ENCODE measurements around the gene IFI27L2. TPM values are rescaled to one million over a fixed set of nuclear protein-coding genes. Genes with fewer than 3 reads are reported as not detected.
A peak's percentile ranks its signal among the peaks of the same experiment; 100 is the strongest.

Gene IFI27L2
- total RNA-seq, 1 experiment from 2014 or later, result 144 TPM

DNA sequence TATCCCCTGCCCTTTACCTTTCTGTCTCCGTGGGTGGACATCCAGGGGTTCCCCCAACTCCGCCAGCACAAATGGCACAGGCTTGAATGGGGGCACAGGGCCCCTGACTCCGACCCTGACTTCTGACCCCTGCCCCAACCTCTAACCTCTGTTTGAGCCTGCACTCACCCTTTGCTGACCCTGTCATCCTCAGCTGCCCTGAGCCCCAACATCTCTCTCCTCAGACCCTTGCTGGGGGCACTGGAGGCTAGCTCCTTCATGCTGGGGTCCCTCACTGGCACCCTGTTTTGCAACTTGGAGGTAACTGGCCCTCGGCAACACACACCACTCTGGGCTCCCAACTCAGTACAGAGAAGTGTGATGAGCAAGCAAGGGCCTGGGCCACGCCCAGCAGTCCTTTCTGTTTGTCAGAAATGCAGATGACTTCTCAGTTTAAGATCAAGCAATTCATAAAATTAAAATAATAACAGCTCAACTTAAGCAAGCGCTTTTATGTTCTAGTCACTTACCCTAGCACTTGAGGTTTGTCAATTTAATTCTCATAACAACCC, 16.8 kb downstream of the IFI27L2 start:
- no peak for DNase-seq (ENCODE audit: low read depth)

DNA sequence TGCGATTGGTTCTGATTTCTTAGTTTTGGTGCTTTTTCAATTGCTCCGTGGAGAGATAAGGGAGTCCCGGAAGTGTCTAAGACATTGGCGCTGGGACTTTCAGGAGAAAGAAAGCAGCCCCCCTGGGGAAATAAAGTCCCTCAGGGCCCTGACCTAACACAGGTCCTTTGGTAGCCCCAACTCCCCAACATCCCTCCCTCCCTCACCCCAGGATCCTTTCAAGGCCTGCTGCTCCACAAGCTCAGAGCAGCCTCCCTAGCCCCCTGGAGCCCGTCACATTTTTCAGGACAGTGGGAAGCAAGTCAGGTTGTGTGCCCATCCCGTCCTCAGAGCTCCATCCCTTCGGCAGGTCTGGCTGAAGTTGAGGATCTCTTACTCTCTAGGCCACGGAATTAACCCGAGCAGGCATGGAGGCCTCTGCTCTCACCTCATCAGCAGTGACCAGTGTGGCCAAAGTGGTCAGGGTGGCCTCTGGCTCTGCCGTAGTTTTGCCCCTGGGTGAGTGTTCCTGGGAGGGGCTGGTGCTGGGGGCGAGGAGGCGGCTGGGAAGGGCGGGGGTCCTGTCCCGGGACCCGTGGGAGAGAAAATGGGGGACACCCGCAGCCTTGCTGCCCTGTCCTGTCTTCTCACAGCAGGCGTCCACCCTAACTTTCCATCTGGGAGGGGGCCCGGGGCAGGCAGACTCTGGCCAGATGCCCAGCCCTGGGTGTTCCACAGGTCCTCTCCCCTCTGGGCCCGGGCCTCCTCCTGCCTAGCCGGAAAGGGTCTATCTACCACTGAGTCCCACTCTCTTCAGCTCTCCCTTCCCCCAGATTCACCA, 17.9 kb downstream of the IFI27L2 start:
- in situ Hi-C loops (cut with HindIII; ENCODE audit: low pct_unique_long_range_greater_than_20kb, low sequenced_read_pairs), result no loop called here
- no peak for DNase-seq (ENCODE audit: low read depth)

More for the DNA sequence above, 16.8 kb downstream of the IFI27L2 start:
- in situ Hi-C loops (cut with HindIII; ENCODE audit: low pct_unique_long_range_greater_than_20kb, low sequenced_read_pairs), result no loop called here

DNA sequence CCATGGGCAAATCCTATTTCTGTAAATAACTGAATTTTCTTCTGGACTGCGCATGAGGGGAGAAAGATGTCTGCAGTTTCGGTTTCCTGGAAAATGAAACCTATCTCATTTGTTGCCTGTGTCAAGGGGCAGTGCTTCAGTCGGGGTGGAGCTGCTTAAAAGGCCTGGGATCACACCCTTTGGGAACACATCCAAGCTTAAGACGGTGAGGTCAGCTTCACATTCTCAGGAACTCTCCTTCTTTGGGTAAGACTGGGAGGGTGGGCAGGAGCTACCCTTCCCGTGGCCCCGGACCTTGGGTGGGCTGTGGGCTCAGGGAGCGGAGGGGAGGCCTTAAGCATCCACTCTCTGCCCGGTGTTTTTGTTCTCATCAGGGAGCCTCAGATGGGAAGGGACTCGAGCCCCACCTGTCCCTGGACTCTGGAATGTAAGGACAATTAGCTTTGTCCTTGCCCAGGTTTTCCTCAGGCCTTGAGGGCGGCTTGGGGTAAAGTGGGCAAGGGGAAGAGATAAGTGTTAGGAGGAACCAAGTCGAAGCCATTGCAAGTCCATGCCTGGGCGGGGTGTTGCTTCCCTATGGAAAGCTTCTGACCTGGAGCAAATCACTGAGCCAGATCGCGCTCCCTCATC, 18.7 kb downstream of the IFI27L2 start, which contains the start of gene IFI27:
Gene IFI27 (plus strand): TSS at position 185 of the 630 bp plus-strand sequence.
- DNase-seq (ENCODE audit: low read depth), result peak; percentile 70
- in situ Hi-C loops (cut with HindIII; ENCODE audit: low pct_unique_long_range_greater_than_20kb, low sequenced_read_pairs), result no loop called here

DNA sequence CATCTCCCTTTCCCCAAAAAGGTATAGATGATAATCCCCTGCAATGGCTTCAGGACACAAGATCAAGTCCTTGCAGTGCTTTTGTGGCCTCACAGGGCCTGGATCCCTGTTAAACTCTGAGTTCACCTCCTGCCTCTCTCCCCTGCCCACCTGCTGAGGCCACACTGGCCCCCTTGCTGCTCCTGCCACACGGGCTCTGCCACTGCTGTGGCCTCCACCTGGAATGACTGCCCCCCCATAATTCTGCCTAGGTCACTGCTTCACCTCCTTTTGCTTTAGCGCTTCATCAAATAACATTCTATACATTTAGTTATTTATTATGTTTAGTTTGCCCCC, 19.5 kb downstream of the IFI27L2 start:
- no peak for DNase-seq (ENCODE audit: low read depth)
- in situ Hi-C loops (cut with HindIII; ENCODE audit: low pct_unique_long_range_greater_than_20kb, low sequenced_read_pairs), result no loop called here

DNA sequence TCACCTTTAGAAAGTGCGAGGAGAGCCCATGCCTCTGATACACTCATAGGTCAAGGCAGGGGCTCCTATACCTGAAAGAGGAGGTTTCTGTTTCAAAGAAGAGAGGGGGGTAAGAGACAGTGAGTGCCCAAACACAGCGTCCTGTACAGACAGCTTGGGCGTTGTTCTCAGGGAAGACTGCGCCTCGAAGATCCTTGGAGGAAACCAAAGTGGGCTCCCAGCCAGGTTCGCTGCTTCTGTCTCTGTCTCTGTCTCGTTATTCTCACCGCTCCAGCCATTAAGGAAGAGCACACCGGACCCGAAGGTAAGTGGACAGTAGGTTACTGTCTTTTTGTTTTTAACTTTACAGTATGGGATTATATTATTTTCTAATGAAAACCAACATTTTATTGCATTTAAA, 24.7 kb downstream of the IFI27L2 start:
- in situ Hi-C loops (cut with HindIII; ENCODE audit: low pct_unique_long_range_greater_than_20kb, low sequenced_read_pairs), result no loop called here
- no peak for DNase-seq (ENCODE audit: low read depth)

DNA sequence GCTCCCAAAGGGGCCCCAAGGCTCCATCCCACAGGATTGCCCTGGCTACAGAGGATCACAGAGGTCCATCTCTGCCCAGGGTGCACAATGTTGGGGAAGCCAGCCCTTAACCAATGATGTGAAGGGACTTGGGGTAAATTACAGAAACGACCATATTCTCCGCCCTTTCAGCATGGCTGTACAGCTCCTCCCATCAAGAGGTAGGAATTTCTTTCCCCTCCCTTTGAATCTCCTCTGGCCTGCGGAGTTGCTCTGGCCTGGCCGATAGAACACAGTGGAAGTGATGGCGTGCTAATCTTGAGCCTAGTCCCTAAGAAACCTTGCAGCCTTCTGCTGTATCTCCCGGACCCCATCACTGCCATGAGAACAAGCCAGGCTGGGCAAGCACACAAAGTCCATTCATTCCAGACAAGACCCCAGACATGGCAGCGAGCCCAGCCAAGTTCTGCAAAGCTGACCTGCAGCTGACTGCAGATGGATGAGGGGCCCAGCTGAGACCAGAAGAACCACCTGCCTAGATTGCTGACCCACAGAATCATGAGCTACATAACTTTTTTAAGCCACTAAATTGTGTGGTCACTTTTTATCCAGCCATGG, 25.8 kb downstream of the IFI27L2 start:
- in situ Hi-C loops (cut with HindIII; ENCODE audit: low pct_unique_long_range_greater_than_20kb, low sequenced_read_pairs), result no loop called here
- DNase-seq (ENCODE audit: low read depth), result no peak

DNA sequence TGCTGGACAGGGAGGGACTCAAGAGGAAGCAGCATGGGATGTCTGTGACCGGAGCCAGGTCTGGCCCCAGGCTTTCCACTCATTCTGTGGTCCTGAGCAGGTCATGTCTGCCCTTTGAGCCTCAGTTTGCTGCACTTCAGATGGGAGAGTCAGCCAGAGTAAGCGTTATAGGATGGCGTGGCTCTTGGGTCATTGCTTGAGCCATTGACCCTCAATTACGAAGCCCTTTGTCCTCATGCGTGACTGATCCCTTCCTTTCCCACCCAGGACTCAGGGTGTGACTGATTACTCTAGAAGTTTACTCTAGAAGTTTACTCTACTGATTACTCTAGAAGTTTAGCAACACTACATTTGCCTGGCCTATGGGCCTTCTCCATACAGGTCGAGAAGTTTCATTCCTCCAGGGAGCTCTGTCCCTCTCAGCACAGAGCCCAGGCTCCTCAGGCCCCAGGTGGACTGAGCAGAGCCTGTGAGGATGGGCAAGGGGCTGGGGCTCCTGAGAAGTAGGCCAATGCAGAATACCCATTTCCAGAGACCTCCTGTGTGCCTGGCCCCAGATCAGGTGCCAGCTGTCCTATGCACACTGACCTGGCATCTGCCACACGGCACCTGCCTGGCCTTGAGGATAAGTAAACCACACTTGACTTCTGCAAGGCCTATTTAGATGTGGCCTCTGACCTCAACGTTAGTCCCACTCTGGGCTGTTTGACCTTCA, 26.5 kb downstream of the IFI27L2 start:
- no peak for DNase-seq (ENCODE audit: low read depth)

DNA sequence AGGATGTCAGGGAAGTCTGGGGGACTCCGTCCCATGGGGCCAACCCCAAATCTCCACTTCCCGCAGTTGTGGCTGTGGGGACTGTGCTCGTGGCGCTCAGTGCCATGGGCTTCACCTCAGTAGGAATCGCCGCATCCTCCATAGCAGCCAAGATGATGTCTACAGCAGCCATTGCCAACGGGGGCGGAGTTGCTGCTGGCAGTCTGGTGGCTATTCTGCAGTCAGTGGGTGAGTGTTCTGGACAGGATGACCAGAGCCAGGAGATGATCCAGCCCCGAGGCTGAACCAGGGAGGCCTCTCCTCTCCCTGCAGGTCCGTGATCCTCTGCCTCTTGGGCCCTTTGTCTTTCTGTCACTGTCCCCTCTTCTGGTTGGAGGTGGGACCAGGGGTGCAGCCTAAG, 27.7 kb downstream of the IFI27L2 start:
- in situ Hi-C loops (cut with HindIII; ENCODE audit: low pct_unique_long_range_greater_than_20kb, low sequenced_read_pairs), result no loop called here
- no peak for DNase-seq (ENCODE audit: low read depth)

More for the DNA sequence above, 26.5 kb downstream of the IFI27L2 start:
- in situ Hi-C loops (cut with HindIII; ENCODE audit: low pct_unique_long_range_greater_than_20kb, low sequenced_read_pairs), result no loop called here

DNA sequence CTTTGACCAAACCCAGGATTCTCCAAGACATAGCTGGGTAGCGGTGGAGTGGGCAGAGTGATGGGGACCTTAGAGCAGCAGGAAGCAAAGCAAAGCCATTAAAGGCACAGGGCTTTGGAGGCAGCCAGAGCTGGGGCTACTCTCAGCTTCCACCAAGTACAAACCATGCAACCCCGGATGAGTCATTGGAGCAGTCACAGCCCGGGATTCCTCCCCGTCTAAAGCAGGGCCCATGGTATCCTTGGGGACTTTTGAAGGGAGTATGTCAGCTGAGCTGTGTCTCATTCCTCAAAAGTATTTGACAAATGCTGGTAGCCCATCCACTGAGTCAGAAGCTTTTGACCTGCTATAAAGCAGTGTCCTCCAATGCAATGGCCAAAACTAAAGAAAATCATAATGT, 28.6 kb downstream of the IFI27L2 start:
- DNase-seq (ENCODE audit: low read depth), result peak; percentile 28
- in situ Hi-C loops (cut with HindIII; ENCODE audit: low pct_unique_long_range_greater_than_20kb, low sequenced_read_pairs), result no loop called here

DNA sequence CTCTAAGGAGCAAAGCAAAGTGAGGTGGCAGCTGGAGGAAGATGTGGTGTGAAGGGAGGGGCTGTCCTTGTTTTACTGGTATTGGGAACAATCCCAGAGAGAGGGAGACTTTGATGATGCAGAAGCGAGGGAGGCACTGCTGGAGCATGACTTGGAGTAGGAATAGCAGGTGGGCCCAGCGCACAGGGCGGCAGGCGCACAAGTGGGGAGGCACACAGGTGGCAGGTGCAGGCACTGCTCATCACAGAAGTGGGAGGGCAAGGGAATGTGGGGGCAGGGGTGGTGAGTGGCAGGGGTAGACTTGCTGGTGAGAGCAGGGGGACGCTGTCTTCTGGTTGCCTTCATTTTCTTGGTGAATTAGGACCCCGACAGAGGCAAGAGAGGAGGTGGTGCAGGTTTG, 30.4 kb downstream of the IFI27L2 start:
- DNase-seq (ENCODE audit: low read depth), result no peak
- in situ Hi-C loops (cut with HindIII; ENCODE audit: low pct_unique_long_range_greater_than_20kb, low sequenced_read_pairs), result no loop called here

DNA sequence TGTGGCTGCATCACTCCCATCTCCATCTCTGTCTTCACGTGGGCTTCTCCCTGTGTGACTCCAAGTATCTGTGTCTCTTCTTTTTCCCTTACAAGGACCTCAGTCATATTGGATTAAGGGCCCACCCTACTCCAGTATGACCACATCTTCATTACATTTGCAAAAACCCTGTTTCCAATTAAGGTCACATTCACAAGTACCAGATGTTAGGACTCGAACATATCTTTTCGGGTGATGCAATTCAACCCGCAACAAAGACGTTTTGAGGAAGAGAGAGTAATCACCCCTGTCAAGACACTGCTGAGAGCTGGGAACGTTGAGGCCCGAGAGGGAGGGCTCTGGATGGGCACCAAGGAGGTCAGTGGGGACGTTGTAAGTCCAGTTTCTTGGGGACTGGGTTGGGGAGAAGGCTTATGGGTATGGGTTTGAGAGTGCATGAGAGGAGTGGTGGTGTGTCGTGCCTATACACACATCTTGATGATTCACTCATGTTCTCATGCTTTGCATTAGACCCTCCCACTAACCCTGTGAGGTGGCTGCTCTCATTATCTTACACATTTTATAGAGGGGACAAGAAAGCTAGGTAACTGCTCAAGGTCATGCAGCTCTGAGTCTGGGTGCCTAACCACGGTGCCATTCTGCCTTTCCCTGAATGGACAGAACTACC, 30.9 kb downstream of the IFI27L2 start:
- in situ Hi-C loops (cut with HindIII; ENCODE audit: low pct_unique_long_range_greater_than_20kb, low sequenced_read_pairs), result no loop called here
- DNase-seq (ENCODE audit: low read depth), result no peak

DNA sequence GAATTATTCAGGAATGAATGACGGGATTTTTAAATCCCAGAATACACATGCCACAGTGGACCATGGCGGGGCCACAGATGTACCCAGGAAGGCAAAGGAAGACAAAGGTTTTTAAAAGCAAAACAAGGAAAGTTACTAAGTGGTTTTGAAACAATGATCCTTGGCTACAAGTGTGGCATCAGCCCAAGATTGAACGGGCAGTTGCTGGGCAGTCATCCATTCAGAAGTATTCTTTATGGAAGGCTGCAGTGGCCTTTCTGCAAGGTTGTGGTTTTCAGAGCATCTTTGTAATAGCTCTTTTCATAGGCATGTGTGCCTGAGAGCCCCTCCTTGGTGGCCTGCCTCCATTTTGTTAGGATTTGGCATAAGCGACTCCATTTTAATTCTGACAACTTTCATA, 32.3 kb downstream of the IFI27L2 start:
- no peak for DNase-seq (ENCODE audit: low read depth)
- in situ Hi-C loops (cut with HindIII; ENCODE audit: low pct_unique_long_range_greater_than_20kb, low sequenced_read_pairs), result no loop called here

DNA sequence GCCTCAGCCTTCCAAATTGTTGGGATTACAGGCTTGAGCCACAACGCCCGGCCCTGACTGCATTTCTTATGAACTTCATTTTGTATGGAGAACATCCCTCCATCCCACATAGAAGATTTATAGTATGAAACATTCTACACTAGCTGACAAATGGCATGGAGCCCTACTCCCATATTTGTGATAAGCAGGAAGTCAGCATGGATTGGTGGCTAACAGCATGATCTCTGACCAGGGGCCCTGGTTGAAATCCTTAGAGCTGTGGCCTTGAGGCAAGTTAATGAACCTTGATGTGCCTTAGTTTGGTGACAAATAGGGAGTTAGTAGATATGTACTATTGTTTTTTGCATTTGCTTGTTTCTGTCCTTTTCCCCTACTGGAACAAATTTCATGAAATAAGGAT, 36.0 kb downstream of the IFI27L2 start:
- DNase-seq (ENCODE audit: low read depth), result no peak
- in situ Hi-C loops (cut with HindIII; ENCODE audit: low pct_unique_long_range_greater_than_20kb, low sequenced_read_pairs), result no loop called here

DNA sequence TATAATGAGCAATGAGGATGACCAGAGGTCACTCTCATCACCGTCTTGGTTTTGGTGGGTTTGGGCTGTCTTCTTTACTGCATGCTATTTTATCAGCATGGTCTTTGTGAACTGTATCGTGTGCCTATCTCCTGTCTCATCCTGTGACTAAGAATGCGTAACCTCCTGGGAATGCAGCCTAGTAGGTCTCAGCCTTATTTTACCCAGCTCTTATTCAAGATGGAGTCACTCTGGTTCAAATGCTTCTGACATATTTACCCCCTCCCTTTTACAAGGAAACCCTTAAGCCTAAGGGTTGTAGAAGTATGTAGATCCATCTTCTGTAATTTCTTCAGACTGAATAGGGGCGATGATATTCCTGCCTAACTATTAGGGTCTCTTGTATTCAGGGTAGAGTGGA, 39.9 kb downstream of the IFI27L2 start:
- in situ Hi-C loops (cut with HindIII; ENCODE audit: low pct_unique_long_range_greater_than_20kb, low sequenced_read_pairs), result no loop called here
- no peak for DNase-seq (ENCODE audit: low read depth)

DNA sequence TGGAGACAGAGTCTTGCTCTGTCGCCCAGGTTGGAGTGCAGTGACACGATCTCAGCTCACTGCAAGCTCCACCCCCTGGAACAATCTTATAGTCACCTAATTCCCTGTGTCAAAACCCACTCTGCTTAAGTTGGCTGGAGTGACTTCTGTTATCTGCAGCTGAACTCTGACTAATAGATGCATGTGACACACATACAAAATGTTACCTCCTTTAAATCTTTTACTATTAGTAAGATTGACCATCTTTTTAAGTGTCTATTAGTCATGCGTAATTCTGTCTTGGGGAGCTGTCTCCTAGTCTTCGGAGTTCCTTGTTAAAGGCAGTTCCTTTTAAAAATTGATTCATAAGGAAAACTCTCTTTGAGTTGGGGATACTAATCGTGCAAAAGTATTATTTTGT, 40.9 kb downstream of the IFI27L2 start:
- in situ Hi-C loops (cut with HindIII; ENCODE audit: low pct_unique_long_range_greater_than_20kb, low sequenced_read_pairs), result no loop called here
- DNase-seq (ENCODE audit: low read depth), result no peak

DNA sequence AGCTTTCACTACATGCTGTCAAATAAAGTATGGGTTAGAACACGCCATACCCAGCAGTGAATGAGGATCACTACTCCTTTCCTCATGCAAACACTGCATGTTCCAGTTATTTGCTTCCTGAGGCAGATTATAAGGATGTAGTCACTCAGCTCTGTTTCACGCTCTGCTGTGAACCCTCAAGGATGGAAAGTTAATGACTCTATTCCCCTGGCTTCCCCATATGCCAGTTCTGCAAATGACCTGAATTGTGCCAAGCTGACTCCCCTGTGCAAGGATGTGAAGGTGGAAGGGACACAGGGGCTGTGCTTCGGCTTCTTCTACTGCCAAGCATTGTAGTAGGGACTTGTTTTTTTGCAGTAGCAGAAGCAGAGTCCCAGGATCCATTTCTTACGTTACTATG, 41.5 kb downstream of the IFI27L2 start:
- DNase-seq (ENCODE audit: low read depth), result no peak
- in situ Hi-C loops (cut with HindIII; ENCODE audit: low pct_unique_long_range_greater_than_20kb, low sequenced_read_pairs), result no loop called here

DNA sequence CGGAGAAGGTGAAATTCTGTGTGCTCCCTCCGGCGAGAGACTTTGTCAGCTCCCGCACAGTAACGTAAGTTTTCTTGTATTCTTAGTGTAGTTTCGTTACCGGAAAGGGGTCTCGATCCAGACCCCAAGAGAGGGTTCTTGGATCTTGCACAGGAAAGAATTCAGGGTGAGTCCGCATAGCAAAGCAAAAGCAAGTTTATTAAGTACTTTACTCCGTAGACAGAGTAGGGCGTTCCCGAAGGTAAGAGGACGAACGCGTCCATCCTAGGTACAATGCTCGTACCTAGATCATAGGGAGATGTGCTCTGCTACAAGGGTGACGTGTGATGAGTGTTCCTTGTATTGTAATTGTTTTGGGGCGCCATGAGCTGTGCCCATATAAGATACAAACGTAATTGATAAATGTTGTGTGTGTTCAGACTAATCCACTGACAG, 48.0 kb downstream of the IFI27L2 start:
- in situ Hi-C loops (cut with HindIII; ENCODE audit: low pct_unique_long_range_greater_than_20kb, low sequenced_read_pairs), result no loop called here
- DNase-seq (ENCODE audit: low read depth), result no peak

All from Caki2 (cell line).